Heart right ventricle (tissue), 16 donors: ENCODE results near the gene APOBEC4. TPM values are rescaled to one million over a fixed set of nuclear protein-coding genes. Genes with fewer than 3 reads are reported as not detected.

Source experiments
- ATAC-seq, 8 donors: fragments of 200-7000 bp; cut with Tn5 transposase; one replicate each; pipeline ENCODE4 v1.9.1; 2020; ENCODE audit warnings: mild to moderate bottlenecking in 8 of 8, moderate library complexity in 8 of 8, moderate number of reproducible peaks in 1 of 8
- DNase-seq, 2 donors: peaks; one replicate each; pipeline ENCODE4 v3.0.0-alpha.2; 2020
- H3K27ac ChIP-seq, 10 donors: fragments of 200-600 bp; sonication (generic) in 2 of 10; one replicate each; pipeline versions ENCODE4 v1.5.0 to v1.8.0; 2020 to 2022; ENCODE audit warnings: mild to moderate bottlenecking in 3 of 10
- H3K27me3 ChIP-seq, 7 donors: fragments of 200-600 bp; one replicate each; pipeline ENCODE4 v1.8.0; 2021 to 2022; ENCODE audit warnings: mild to moderate bottlenecking in 2 of 7
- H3K36me3 ChIP-seq, 9 donors: fragments of 200-600 bp; sonication (generic) in 1 of 9; one replicate each; pipeline versions ENCODE4 v1.5.0 to v1.8.0; 2020 to 2022; ENCODE audit warnings: mild to moderate bottlenecking in 2 of 9
- H3K4me1 ChIP-seq, 9 donors: fragments of 200-600 bp; sonication (generic) in 1 of 9; one replicate each; pipeline versions ENCODE4 v1.5.0 to v1.8.0; 2020 to 2022; ENCODE audit warnings: mild to moderate bottlenecking in 4 of 9
- H3K4me3 ChIP-seq, 10 donors: fragments of 200-600 bp; sonication (generic) in 2 of 10; one replicate each; pipeline versions ENCODE4 v1.5.0 to v1.8.0; 2020 to 2022; ENCODE audit warnings: mild to moderate bottlenecking in 7 of 10, moderate library complexity in 2 of 10
- H3K9me3 ChIP-seq, 11 donors: fragments of 200-600 bp in 10 of 11; sonication (generic) in 2 of 11; one replicate each; pipeline versions ENCODE4 v1.5.0 to v1.8.0; 2013 to 2022; ENCODE audit warnings: mild to moderate bottlenecking in 2 of 11, control low read depth in 1 of 11, moderate library complexity in 1 of 11
- WGBS, 2 donors: extraction: QIAGEN DNeasy Blood & Tissue Kit; methylation state at CpG; one replicate each; pipeline ENCODE4 v1.1.7; 2013; ENCODE audit warnings: inconsistent platforms in 1 of 2; 5-methylcytosine and 5-hydroxymethylcytosine counted together
- intact Hi-C, 10 donors: fragments of 100-400 bp; cut with DNase I; formaldehyde crosslinking; loops; one replicate each; pipeline versions ENCODE4 v1.11.1 to v1.14.2; 2022
- polyA plus RNA-seq, 2 donors: library from polyadenylated mRNA; stranded (reverse); fragments of 200-250 nt; gene quantifications; one replicate each; pipeline ENCODE4 v1.2.3, GENCODE V29; 2013
- total RNA-seq, 10 donors: library from RNA; stranded (reverse); fragmentation: NEBNext Ultra II Directional in 3 of 10; extraction: Animal tissue kit (Norgen Biotek cat#: 25700) in 3 of 10; gene quantifications; one replicate each; pipeline versions ENCODE4 v1.2.1 to v1.2.4, GENCODE V29; 2021 to 2023
- TF ChIP-seq, protein P1 (sequence below), 9 donors: fragments of 200-600 bp; sonication (generic) in 2 of 9; IDR thresholded peaks; one replicate each; pipeline versions ENCODE4 v1.5.0 to v1.8.0; 2021 to 2022; ENCODE audit warnings: antibody characterized with exemption in 9 of 9, mild to moderate bottlenecking in 5 of 9, moderate library complexity in 1 of 9
- donor health status: Arrhythmogenic right ventricular cardiomyopathy.
- donor health status: ischemic (EF 13 %, LVEDD 7.1; RV severe dilation, severe dysfunction).
- donor health status: healthy with polysubstance abuse.
- donor health status: DM: no; HTN: yes; CAD: no.
- donor health status: DM: no; HTN: no; CAD: no.
- donor health status: ischemic (EF 25% LVEDD 6.9; RV normal size, moderate dysfunction).
- donor health status: ischemic (EF 25% LVEDD 5.7; RV mildly dilated, moderate dysfunction).
- donor health status: healthy.
- donor health status: DM: yes; HTN: yes; CAD: no.
- donor health status: Ischemic cardiomyopathy.
- donor health status: ischemic (EF 35%, LVEDD 5.7; RV mildly dilated, moderate dysfunction).
- donor health status: nonischemic (EF 11% LVEDD 7.7; RV severe dilation, severe dysfunction).
- donor health status: DM: yes; HTN: yes; CAD: no.
- donor health status: PGD.
- donor health status: ischemic (EF 29% LVEDD 5.4; RV normal size, mild dysfunction).
- donor health status: nonischemic (EF 23%, LVEDD 6.1; RV moderate dilation, normal function).

APOBEC4 gene
- total and polyA plus RNA-seq, 12 donors, result not detected

DNA sequence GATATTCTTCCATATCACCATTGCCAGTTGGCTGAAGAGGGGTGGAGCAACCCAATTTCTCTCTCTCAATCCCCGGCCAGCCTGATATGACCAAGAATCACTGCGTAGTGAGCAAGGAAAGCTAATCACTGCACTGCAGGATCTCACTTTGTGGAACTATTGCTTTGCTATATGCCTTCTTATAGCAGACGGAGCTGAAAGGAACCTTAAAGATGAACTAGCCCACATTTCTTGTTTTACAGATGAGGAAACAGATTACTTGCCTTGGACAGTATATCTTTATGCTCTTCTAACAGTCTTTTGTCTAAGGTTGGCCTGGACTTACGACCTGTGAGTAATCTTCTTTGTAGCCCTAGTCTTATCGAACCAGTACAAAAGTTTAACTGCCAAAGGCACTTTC, 7.6 kb downstream of the APOBEC4 start:
- Histone ChIP-seq H3K4me1 (peaks cover 0 to 29% (median 12%) of the 10 kb centered on the region in 9 donors), H3K4me3 (no peak overlapping the region), H3K36me3 (no peaks in the 10 kb centered on the region), H3K27me3 (no peaks in the 10 kb centered on the region), H3K27ac (peak overlapping the region in 1 of 10 donors; percentile 5), H3K9me3 (no peaks in the 10 kb centered on the region)
- no peak for ATAC-seq
- intact Hi-C loops, result no loop called here
- 88 to 93% methylated on average over 5 of the region's 5 CpGs for WGBS, 2 donors
- TF ChIP-seq, protein P1, sequence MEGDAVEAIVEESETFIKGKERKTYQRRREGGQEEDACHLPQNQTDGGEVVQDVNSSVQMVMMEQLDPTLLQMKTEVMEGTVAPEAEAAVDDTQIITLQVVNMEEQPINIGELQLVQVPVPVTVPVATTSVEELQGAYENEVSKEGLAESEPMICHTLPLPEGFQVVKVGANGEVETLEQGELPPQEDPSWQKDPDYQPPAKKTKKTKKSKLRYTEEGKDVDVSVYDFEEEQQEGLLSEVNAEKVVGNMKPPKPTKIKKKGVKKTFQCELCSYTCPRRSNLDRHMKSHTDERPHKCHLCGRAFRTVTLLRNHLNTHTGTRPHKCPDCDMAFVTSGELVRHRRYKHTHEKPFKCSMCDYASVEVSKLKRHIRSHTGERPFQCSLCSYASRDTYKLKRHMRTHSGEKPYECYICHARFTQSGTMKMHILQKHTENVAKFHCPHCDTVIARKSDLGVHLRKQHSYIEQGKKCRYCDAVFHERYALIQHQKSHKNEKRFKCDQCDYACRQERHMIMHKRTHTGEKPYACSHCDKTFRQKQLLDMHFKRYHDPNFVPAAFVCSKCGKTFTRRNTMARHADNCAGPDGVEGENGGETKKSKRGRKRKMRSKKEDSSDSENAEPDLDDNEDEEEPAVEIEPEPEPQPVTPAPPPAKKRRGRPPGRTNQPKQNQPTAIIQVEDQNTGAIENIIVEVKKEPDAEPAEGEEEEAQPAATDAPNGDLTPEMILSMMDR (IDR thresholded peaks at IDR 0.05), result no peak
- DNase-seq, result no peak

DNA sequence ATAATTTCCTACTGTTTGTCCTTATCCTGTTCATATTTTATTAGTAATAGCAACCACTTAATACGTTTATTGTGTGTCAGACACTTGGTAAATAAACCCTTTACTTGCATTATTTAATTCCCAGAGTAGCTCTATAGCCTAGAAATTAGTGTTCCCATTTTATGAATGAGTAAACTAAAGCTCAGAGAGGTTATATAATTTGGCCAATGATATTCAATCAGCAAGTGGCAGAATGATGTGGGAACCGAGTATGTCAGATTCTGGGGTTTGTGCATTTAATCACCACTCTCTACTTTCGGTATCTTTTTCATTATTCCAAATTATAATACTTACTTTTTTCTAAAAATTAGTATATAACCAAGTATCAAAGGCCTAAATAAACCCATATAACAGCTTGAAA, 10.9 kb downstream of the APOBEC4 start:
- no peak overlapping the region for H3K4me3 ChIP-seq
- peaks cover 0 to 16% (median 3%) of the 10 kb centered on the region in 9 donors for H3K4me1 ChIP-seq
- no peaks in the 10 kb centered on the region for H3K36me3 ChIP-seq
- H3K27me3 ChIP-seq, result no peaks in the 10 kb centered on the region
- TF ChIP-seq, protein P1 (IDR thresholded peaks at IDR 0.05), result no peak
- H3K27ac ChIP-seq, result no peak overlapping the region
- intact Hi-C loops, result no loop called here
- no peaks in the 10 kb centered on the region for H3K9me3 ChIP-seq
- ATAC-seq (no peak), DNase-seq (no peak)
- WGBS, 2 donors, result 87% methylated on average over 3 of the region's 3 CpGs

- H3K9me3 ChIP-seq, result no peaks in the 10 kb centered on the region
- DNase-seq, result no peak
- no peak for ATAC-seq
- H3K36me3 ChIP-seq, result no peaks in the 10 kb centered on the region
- H3K27ac ChIP-seq, result peak overlapping the region in 9 of 10 donors; percentile 42 to 97 (median 74)
- intact Hi-C loops, result no loop called here
- 20 to 23% methylated on average over 1 of the region's 1 CpG for WGBS, 2 donors
- H3K4me1 ChIP-seq, result peaks cover 0 to 14% (median 9%) of the 10 kb centered on the region in 9 donors
- TF ChIP-seq, protein P1 (IDR thresholded peaks at IDR 0.05), result no peak
- H3K4me3 ChIP-seq, result peak overlapping the region in 6 of 10 donors; percentile 9 to 21 (median 17)
- no peaks in the 10 kb centered on the region for H3K27me3 ChIP-seq
Observed at GRCh38 chr1:183640193-183640592, 12.9 kb downstream of the APOBEC4 start.

- Histone ChIP-seq H3K4me1 (peaks cover 0 to 23% (median 12%) of the 10 kb centered on the region in 9 donors), H3K36me3 (no peaks in the 10 kb centered on the region), H3K27me3 (no peaks in the 10 kb centered on the region), H3K4me3 (peak overlapping the region in 3 of 10 donors; percentile 71 to 87 (median 86)), H3K27ac (peak overlapping the region in 6 of 10 donors; percentile 13 to 97 (median 81)), H3K9me3 (no peaks in the 10 kb centered on the region)
- TF ChIP-seq, protein P1 (IDR thresholded peaks at IDR 0.05), result no peak
- WGBS, 2 donors, result 85 to 90% methylated on average over 7 of the region's 7 CpGs
- DNase-seq (no peak), ATAC-seq (no peak)
- intact Hi-C loops, result loop anchor here in 3 of 10 donors (5.0 to 10.0 kb wide), 2 partner anchors 164 to 167 kb away; partner anchors contain the start of gene SMG7 (in 3 of the 3)
Observed at GRCh38 chr1:183638649-183639387, 14.3 kb downstream of the APOBEC4 start.
